Ishikawa (cell line): ENCODE results near the gene S100A7.

Experiments used
- CEBPB ChIP-seq: IDR thresholded peaks from 2 replicates; pipeline ENCODE4 v1.6.1; 2012
- CREB1 ChIP-seq: IDR thresholded peaks from 2 replicates; pipeline ENCODE4 v1.6.1; 2012; ENCODE audit warnings: low read depth
- FOXM1 ChIP-seq: IDR thresholded peaks from 2 replicates; pipeline ENCODE4 v1.6.1; 2012; ENCODE audit warnings: low read depth, borderline replicate concordance
- NFIC ChIP-seq: IDR thresholded peaks from 2 replicates; pipeline ENCODE4 v1.6.1; 2012
- TAF1 ChIP-seq: IDR thresholded peaks from 2 replicates; pipeline ENCODE4 v1.6.1; 2012; ENCODE audit warnings: low read depth, mild to moderate bottlenecking
- TCF12 ChIP-seq: IDR thresholded peaks from 2 replicates; pipeline ENCODE4 v1.6.1; 2012; ENCODE audit warnings: low read depth
- TEAD4 ChIP-seq: IDR thresholded peaks from 2 replicates; pipeline ENCODE4 v1.6.1; 2012
- TF ChIP-seq, protein P1 (sequence below): IDR thresholded peaks from 2 replicates; pipeline ENCODE4 v1.6.1; 2012
- TF ChIP-seq, protein P2 (sequence below): IDR thresholded peaks from 2 replicates; pipeline ENCODE4 v1.6.1; 2012
- TF ChIP-seq, protein P3 (sequence below): IDR thresholded peaks from 2 replicates; pipeline ENCODE4 v1.6.1; 2012; ENCODE audit warnings: low read depth, mild to moderate bottlenecking

DNA sequence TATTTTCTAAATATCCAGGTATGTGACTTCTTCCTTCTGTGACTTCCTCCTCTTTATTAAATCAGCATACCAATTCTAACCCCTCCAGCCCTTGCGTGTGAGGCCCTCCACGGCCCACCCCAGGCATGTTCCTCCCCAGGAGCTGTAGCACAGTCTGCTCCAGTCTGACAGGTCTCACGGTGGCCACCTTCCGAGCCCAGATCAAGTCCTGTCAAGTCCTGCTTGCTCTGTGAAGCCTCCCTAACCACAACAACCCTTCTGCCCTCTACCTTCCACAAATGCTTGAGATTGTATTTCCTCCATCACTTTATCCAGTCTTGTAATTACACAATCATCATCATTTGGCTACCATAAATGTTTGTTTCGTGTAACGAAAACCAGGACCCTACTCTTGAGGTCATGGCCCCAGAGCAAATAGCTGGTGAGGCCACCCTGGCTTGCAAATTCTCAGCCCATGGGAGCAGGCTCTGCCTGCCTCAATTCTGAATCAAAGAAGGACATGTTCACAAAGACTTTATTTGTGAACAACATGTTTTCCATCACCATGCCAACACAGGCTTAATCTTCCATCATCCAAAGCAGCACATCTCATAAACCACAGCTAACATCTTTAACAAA is 33.0 kb upstream of the S100A7 start:
- TF ChIP-seq, protein P1, sequence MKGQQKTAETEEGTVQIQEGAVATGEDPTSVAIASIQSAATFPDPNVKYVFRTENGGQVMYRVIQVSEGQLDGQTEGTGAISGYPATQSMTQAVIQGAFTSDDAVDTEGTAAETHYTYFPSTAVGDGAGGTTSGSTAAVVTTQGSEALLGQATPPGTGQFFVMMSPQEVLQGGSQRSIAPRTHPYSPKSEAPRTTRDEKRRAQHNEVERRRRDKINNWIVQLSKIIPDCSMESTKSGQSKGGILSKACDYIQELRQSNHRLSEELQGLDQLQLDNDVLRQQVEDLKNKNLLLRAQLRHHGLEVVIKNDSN = no peak
- TF ChIP-seq, protein P2, sequence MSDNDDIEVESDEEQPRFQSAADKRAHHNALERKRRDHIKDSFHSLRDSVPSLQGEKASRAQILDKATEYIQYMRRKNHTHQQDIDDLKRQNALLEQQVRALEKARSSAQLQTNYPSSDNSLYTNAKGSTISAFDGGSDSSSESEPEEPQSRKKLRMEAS = no peak
- TF ChIP-seq TAF1 = no peak
- no peak for TF ChIP-seq FOXM1
- TF ChIP-seq, protein P3, sequence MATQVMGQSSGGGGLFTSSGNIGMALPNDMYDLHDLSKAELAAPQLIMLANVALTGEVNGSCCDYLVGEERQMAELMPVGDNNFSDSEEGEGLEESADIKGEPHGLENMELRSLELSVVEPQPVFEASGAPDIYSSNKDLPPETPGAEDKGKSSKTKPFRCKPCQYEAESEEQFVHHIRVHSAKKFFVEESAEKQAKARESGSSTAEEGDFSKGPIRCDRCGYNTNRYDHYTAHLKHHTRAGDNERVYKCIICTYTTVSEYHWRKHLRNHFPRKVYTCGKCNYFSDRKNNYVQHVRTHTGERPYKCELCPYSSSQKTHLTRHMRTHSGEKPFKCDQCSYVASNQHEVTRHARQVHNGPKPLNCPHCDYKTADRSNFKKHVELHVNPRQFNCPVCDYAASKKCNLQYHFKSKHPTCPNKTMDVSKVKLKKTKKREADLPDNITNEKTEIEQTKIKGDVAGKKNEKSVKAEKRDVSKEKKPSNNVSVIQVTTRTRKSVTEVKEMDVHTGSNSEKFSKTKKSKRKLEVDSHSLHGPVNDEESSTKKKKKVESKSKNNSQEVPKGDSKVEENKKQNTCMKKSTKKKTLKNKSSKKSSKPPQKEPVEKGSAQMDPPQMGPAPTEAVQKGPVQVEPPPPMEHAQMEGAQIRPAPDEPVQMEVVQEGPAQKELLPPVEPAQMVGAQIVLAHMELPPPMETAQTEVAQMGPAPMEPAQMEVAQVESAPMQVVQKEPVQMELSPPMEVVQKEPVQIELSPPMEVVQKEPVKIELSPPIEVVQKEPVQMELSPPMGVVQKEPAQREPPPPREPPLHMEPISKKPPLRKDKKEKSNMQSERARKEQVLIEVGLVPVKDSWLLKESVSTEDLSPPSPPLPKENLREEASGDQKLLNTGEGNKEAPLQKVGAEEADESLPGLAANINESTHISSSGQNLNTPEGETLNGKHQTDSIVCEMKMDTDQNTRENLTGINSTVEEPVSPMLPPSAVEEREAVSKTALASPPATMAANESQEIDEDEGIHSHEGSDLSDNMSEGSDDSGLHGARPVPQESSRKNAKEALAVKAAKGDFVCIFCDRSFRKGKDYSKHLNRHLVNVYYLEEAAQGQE = no peak
- TF ChIP-seq TCF12 = no peak
- no peak for TF ChIP-seq CEBPB
- TF ChIP-seq CREB1 = no peak
- TF ChIP-seq TEAD4 = no peak
- TF ChIP-seq NFIC = no peak
